GM23248 (cell line): ENCODE data around the gene CAMTA1.

Source experiments
- EZH2 ChIP-seq: fragments of 200-600 bp; sonication (generic); IDR thresholded peaks from 2 replicates; pipeline ENCODE4 v1.6.1; 2018; ENCODE audit warnings: antibody characterized with exemption, mild to moderate bottlenecking; ENCODE audit not compliant: insufficient read depth, poor library complexity, severe bottlenecking
- EZH2phosphoT487 ChIP-seq: fragments of 200-600 bp; sonication (generic); IDR thresholded peaks from 2 replicates; pipeline ENCODE4 v1.6.1; 2018; ENCODE audit warnings: antibody characterized with exemption, moderate library complexity, mild to moderate bottlenecking, low read depth; ENCODE audit not compliant: insufficient read depth

- TF ChIP-seq EZH2 (no peak), EZH2phosphoT487 (no peak)
Measured at GRCh38 chr1:7644961-7645750, 859.9 kb downstream of the CAMTA1 start.
